GM03348 (cell line): ENCODE data around the gene LNX1.
"Not testable (repeated sequence)": the region's sequence is repeated elsewhere in the genome, so short reads cannot be mapped to it uniquely, and the experiment has no call there.

Experiments
- DNase-seq: peaks from one replicate; pipeline ENCODE4 v3.0.0; 2012; ENCODE audit warnings: low spot score

Gene LNX1

GRCh38 chr4:53463340-53463739 is 127.9 kb downstream of the LNX1 start:
- no peak for DNase-seq

GRCh38 chr4:53461244-53461643 is 130.0 kb downstream of the LNX1 start:
- no peak for DNase-seq

- DNase-seq, result peak; percentile 28
Measured at GRCh38 chr4:53459548-53459947, 131.7 kb downstream of the LNX1 start.

- no peak for DNase-seq
Measured at GRCh38 chr4:53456178-53456577, 135.1 kb downstream of the LNX1 start.

- DNase-seq, result no peak
Measured at GRCh38 chr4:53455766-53456165, 135.5 kb downstream of the LNX1 start.

GRCh38 chr4:53453385-53453784 is 137.9 kb downstream of the LNX1 start:
- DNase-seq, result no peak

- no peak for DNase-seq
Measured at GRCh38 chr4:53450773-53451172, 140.5 kb downstream of the LNX1 start.

GRCh38 chr4:53444954-53445353 is 146.3 kb downstream of the LNX1 start:
- no peak for DNase-seq

GRCh38 chr4:53441564-53441963 is 149.7 kb downstream of the LNX1 start:
- no peak for DNase-seq

- DNase-seq, result peak; percentile 31
Measured at GRCh38 chr4:53436251-53436650, 155.0 kb downstream of the LNX1 start.

GRCh38 chr4:53432528-53433424 is 158.5 kb downstream of the LNX1 start:
- no peak for DNase-seq

GRCh38 chr4:53431052-53431451 is 160.2 kb downstream of the LNX1 start:
- no peak for DNase-seq

GRCh38 chr4:53427366-53427765 is 163.9 kb downstream of the LNX1 start:
- DNase-seq, result no peak

- no peak for DNase-seq
Measured at GRCh38 chr4:53424280-53424679, 167.0 kb downstream of the LNX1 start.

- DNase-seq, result no peak
Measured at GRCh38 chr4:53422367-53422766, 168.9 kb downstream of the LNX1 start.

GRCh38 chr4:53421791-53422190 is 169.5 kb downstream of the LNX1 start:
- DNase-seq, result no peak

GRCh38 chr4:53419208-53419607 is 172.1 kb downstream of the LNX1 start:
- no peak for DNase-seq

GRCh38 chr4:53409479-53409878 is 181.8 kb downstream of the LNX1 start:
- DNase-seq, result not testable (repeated sequence)
